Measurements from ENCODE around the gene KIAA0586.

DNA sequence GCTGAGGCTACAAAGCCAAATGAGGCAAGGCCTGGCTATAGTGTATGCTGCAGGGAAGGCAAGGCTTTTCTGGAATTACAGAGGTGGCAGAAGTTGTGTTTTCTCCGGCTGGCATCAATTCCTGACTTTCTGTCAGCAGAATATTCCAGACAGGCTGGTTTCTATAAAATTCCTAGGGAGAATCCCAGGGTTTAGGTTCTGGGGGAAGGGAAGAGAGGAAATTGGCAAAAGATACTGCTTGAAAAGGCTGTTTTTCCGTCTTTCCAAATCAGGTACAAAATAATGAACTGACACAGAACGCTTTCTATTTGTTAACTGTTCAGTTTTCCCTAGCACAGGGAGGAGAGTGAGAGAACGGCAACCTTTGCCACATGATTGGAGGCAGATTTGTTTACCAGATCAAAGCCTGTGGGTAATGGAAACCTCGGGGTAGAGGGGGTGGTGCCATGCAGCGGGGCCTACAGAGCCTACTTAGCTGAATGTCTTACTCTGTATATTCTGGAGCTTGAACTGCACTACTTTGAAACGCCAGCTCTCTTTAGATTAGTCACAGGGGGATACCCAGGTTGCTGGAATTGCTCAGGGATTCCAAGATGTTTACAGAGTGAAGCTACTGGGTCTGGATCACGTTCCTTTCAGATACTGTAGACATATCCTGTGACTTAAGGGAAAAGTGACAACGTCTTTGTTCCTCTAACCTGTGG is 144.4 kb downstream of the KIAA0586 start:
- TF ChIP-seq, protein P1, sequence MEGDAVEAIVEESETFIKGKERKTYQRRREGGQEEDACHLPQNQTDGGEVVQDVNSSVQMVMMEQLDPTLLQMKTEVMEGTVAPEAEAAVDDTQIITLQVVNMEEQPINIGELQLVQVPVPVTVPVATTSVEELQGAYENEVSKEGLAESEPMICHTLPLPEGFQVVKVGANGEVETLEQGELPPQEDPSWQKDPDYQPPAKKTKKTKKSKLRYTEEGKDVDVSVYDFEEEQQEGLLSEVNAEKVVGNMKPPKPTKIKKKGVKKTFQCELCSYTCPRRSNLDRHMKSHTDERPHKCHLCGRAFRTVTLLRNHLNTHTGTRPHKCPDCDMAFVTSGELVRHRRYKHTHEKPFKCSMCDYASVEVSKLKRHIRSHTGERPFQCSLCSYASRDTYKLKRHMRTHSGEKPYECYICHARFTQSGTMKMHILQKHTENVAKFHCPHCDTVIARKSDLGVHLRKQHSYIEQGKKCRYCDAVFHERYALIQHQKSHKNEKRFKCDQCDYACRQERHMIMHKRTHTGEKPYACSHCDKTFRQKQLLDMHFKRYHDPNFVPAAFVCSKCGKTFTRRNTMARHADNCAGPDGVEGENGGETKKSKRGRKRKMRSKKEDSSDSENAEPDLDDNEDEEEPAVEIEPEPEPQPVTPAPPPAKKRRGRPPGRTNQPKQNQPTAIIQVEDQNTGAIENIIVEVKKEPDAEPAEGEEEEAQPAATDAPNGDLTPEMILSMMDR (IDR thresholded peaks at IDR 0.05 in 2 of 3, conservative IDR thresholded peaks at IDR 0.05 in 1 of 3; ENCODE audit: insufficient read depth in 2 of 3, low read depth in 1 of 3, low read length in 3 of 3) = no peak
- no peak for TF ChIP-seq ZSCAN32 (CRISPR knock-in tag; IDR thresholded peaks at IDR 0.05)
